Naive thymus-derived CD8-positive, alpha-beta T cell (primary cell): ENCODE results near the gene MYB. TPM values are rescaled to one million over a fixed set of nuclear protein-coding genes. Genes with fewer than 3 reads are reported as not detected.

ENCODE experiments used
- ATAC-seq, 2 donors: fragments of 150-1000 bp; cut with Tn5 transposase in 1 of 2; sonication (Bioruptor Pico), chemical (Tn5 transposase) in 1 of 2; 1 replicate in 1 of 2; 2 replicates in 1 of 2; pipeline ENCODE4 v1.10.0; 2021; ENCODE audit warnings: mild to moderate bottlenecking in 2 of 2, moderate library complexity in 2 of 2
- POLR2A ChIA-PET: fragments of 350-600 bp; sonication (Branson Sonifier 250); formaldehyde crosslinking; loops from one replicate; lab custom pipeline; 2021; ENCODE audit warnings: antibody characterized with exemption; lab: Charles Lee
- DNase-seq, 10 donors: peaks; one replicate each; pipeline versions ENCODE4 v3.0.0 to v3.0.0-alpha.2; 2020 to 2022
- H3K27ac Mint-ChIP-seq, 10 donors: one replicate each; pipeline ENCODE4 v1.8.0; 2020 to 2022; ENCODE audit warnings: mild to moderate bottlenecking in 10 of 10, mixed read lengths in 10 of 10, moderate library complexity in 4 of 10, inconsistent platforms in 1 of 10
- H3K27me3 Mint-ChIP-seq, 5 donors: one replicate each; pipeline ENCODE4 v1.8.0; 2021 to 2022; ENCODE audit warnings: mixed read lengths in 5 of 5
- H3K36me3 Mint-ChIP-seq, 3 donors: one replicate each; pipeline ENCODE4 v1.8.0; 2020 to 2022; ENCODE audit warnings: mixed read lengths in 3 of 3, mild to moderate bottlenecking in 2 of 3, inconsistent platforms in 1 of 3
- H3K4me1 Mint-ChIP-seq, 4 donors: one replicate each; pipeline ENCODE4 v1.8.0; 2021 to 2022; ENCODE audit warnings: mixed read lengths in 4 of 4
- H3K4me3 Mint-ChIP-seq, 10 donors: one replicate each; pipeline ENCODE4 v1.8.0; 2020 to 2022; ENCODE audit warnings: mild to moderate bottlenecking in 10 of 10, mixed read lengths in 10 of 10, moderate library complexity in 6 of 10, inconsistent platforms in 1 of 10
- H3K9me3 Mint-ChIP-seq, 9 donors: one replicate each; pipeline ENCODE4 v1.8.0; 2020 to 2022; ENCODE audit warnings: mixed read lengths in 9 of 9, mild to moderate bottlenecking in 3 of 9, inconsistent platforms in 1 of 9, moderate library complexity in 1 of 9
- polyA plus RNA-seq, 3 donors: library from polyadenylated mRNA; unstranded; fragments of 300-500 nt; fragmentation: Illumina TruSeq; gene quantifications; one replicate each; pipeline ENCODE4 v1.2.3, GENCODE V29; 2021
- total RNA-seq, 8 experiments: library from RNA in 2 of 8; stranded (reverse) in 2 of 8; gene quantifications; one replicate each; pipeline ENCODE4 v1.2.3 and lab custom pipeline; 2021 to 2026

MYB gene
- total and polyA plus RNA-seq, 5 experiments from 2014 or later = 2.4 to 22.5 (median 4.8) TPM

GRCh38 chr6:135165031-135165430 lies 16.1 kb upstream of the MYB start:
- Mint-ChIP-seq H3K4me1 (peaks cover 9 to 29% (median 24%) of the 10 kb centered on the region in 4 donors), H3K9me3 (no peaks in the 10 kb centered on the region), H3K27ac (peak overlapping the region in 4 of 10 donors; percentile 5 to 73 (median 65)), H3K4me3 (no peak overlapping the region), H3K36me3 (no peaks in the 10 kb centered on the region), H3K27me3 (no peaks in the 10 kb centered on the region)
- ATAC-seq = no peak
- DNase-seq = no peak
- POLR2A ChIA-PET = no interaction called here

GRCh38 chr6:135166515-135166914 lies 14.6 kb upstream of the MYB start:
- Mint-ChIP-seq H3K4me1 (peaks cover 5 to 22% (median 16%) of the 10 kb centered on the region in 4 donors), H3K27me3 (no peaks in the 10 kb centered on the region), H3K36me3 (no peaks in the 10 kb centered on the region), H3K27ac (peak overlapping the region in 1 of 10 donors; percentile 54), H3K4me3 (no peak overlapping the region), H3K9me3 (no peaks in the 10 kb centered on the region)
- DNase-seq = no peak
- ATAC-seq = no peak
- POLR2A ChIA-PET = interaction anchor here (1.2 to 1.6 kb wide), 2 partner anchors 11 to 14 kb away, joined by 3 to 4 read pairs; no protein-coding TSS in a partner anchor

GRCh38 chr6:135167617-135168016 lies 13.5 kb upstream of the MYB start:
- DNase-seq (no peak), ATAC-seq (no peak)
- no peaks in the 10 kb centered on the region for H3K36me3 Mint-ChIP-seq
- H3K4me3 Mint-ChIP-seq = no peak overlapping the region
- POLR2A ChIA-PET = interaction anchor here (1.2 to 1.6 kb wide), 2 partner anchors 12 to 13 kb away, joined by 3 to 4 read pairs; no protein-coding TSS in a partner anchor
- no peaks in the 10 kb centered on the region for H3K27me3 Mint-ChIP-seq
- H3K27ac Mint-ChIP-seq = no peak overlapping the region
- H3K9me3 Mint-ChIP-seq = no peaks in the 10 kb centered on the region
- H3K4me1 Mint-ChIP-seq = peaks cover 2 to 15% (median 9%) of the 10 kb centered on the region in 4 donors

GRCh38 chr6:135168766-135169165 lies 12.3 kb upstream of the MYB start:
- no peak for ATAC-seq
- Mint-ChIP-seq H3K4me1 (peaks cover under 1 to 5% (median 3%) of the 10 kb centered on the region in 4 donors), H3K9me3 (no peaks in the 10 kb centered on the region), H3K27me3 (no peaks in the 10 kb centered on the region), H3K4me3 (no peak overlapping the region), H3K27ac (no peak overlapping the region), H3K36me3 (no peaks in the 10 kb centered on the region)
- no peak for DNase-seq
- POLR2A ChIA-PET = interaction anchor here (1.1 kb wide), 1 partner anchor 9 kb away, joined by 4 read pairs; no protein-coding TSS in a partner anchor

- no peak for ATAC-seq
- H3K4me1 Mint-ChIP-seq = peaks cover 0 to 5% (median 2%) of the 10 kb centered on the region in 4 donors
Measured at GRCh38 chr6:135170238-135170637, 10.9 kb upstream of the MYB start.

GRCh38 chr6:135170849-135171248 lies 10.3 kb upstream of the MYB start:
- POLR2A ChIA-PET = no interaction called here
- no peak for ATAC-seq
- no peaks in the 10 kb centered on the region for H3K9me3 Mint-ChIP-seq
- no peaks in the 10 kb centered on the region for H3K27me3 Mint-ChIP-seq
- H3K27ac Mint-ChIP-seq = no peak overlapping the region
- H3K36me3 Mint-ChIP-seq = no peaks in the 10 kb centered on the region
- H3K4me3 Mint-ChIP-seq = no peak overlapping the region
- no peak for DNase-seq
- H3K4me1 Mint-ChIP-seq = peaks cover 0 to 5% (median 2%) of the 10 kb centered on the region in 4 donors

More at GRCh38 chr6:135170238-135170637, 10.9 kb upstream of the MYB start:
- Mint-ChIP-seq H3K36me3 (no peaks in the 10 kb centered on the region), H3K4me3 (no peak overlapping the region), H3K9me3 (no peaks in the 10 kb centered on the region), H3K27ac (no peak overlapping the region), H3K27me3 (no peaks in the 10 kb centered on the region)
- no peak for DNase-seq
- POLR2A ChIA-PET = no interaction called here

GRCh38 chr6:135173242-135173988 lies 7.7 kb upstream of the MYB start:
- H3K4me3 Mint-ChIP-seq = no peak overlapping the region
- H3K4me1 Mint-ChIP-seq = peaks cover 7 to 11% (median 8%) of the 10 kb centered on the region in 4 donors
- H3K36me3 Mint-ChIP-seq = no peaks in the 10 kb centered on the region
- H3K27me3 Mint-ChIP-seq = no peaks in the 10 kb centered on the region
- POLR2A ChIA-PET = no interaction called here
- ATAC-seq (no peak), DNase-seq (no peak)
- peak overlapping the region in 4 of 10 donors; percentile 6 to 40 (median 26) for H3K27ac Mint-ChIP-seq
- H3K9me3 Mint-ChIP-seq = no peaks in the 10 kb centered on the region

GRCh38 chr6:135173989-135174484 lies 7.1 kb upstream of the MYB start:
- ATAC-seq = no peak
- Mint-ChIP-seq H3K27me3 (no peaks in the 10 kb centered on the region), H3K27ac (peak overlapping the region in 2 of 10 donors; percentile 6 to 40), H3K4me1 (peaks cover 7 to 11% (median 8%) of the 10 kb centered on the region in 4 donors), H3K4me3 (no peak overlapping the region), H3K9me3 (no peaks in the 10 kb centered on the region), H3K36me3 (no peaks in the 10 kb centered on the region)
- POLR2A ChIA-PET = interaction anchor here (1.3 kb wide), 1 partner anchor 14 kb away, joined by 5 read pairs; no protein-coding TSS in a partner anchor
- no peak for DNase-seq

- H3K4me3 Mint-ChIP-seq = no peak overlapping the region
- DNase-seq = no peak
- peak overlapping the region in 1 of 10 donors; percentile 5 for H3K27ac Mint-ChIP-seq
- H3K9me3 Mint-ChIP-seq = no peaks in the 10 kb centered on the region
- H3K4me1 Mint-ChIP-seq = peaks cover 10 to 13% (median 12%) of the 10 kb centered on the region in 4 donors
- no peak for ATAC-seq
- no peaks in the 10 kb centered on the region for H3K27me3 Mint-ChIP-seq
- no peaks in the 10 kb centered on the region for H3K36me3 Mint-ChIP-seq
- POLR2A ChIA-PET = no interaction called here
Measured at GRCh38 chr6:135176058-135176457, 5.0 kb upstream of the MYB start.

- Mint-ChIP-seq H3K27ac (peak overlapping the region in 3 of 10 donors; percentile 5 to 43 (median 33)), H3K4me1 (peaks cover 10 to 13% (median 12%) of the 10 kb centered on the region in 4 donors), H3K36me3 (no peaks in the 10 kb centered on the region), H3K27me3 (no peaks in the 10 kb centered on the region), H3K9me3 (no peaks in the 10 kb centered on the region), H3K4me3 (no peak overlapping the region)
- DNase-seq (no peak), ATAC-seq (no peak)
- POLR2A ChIA-PET = interaction anchor here (0.6 kb wide), 1 partner anchor 100 kb away, joined by 9 read pairs; no protein-coding TSS in a partner anchor
Measured at GRCh38 chr6:135176464-135176863, 4.6 kb upstream of the MYB start.

GRCh38 chr6:135179372-135179771 lies 1.7 kb upstream of the MYB start:
- Mint-ChIP-seq H3K4me1 (peaks cover 16 to 29% (median 22%) of the 10 kb centered on the region in 4 donors), H3K27ac (peak overlapping the region in 4 of 10 donors; percentile 81 to 92 (median 84)), H3K27me3 (no peaks in the 10 kb centered on the region), H3K9me3 (no peaks in the 10 kb centered on the region), H3K36me3 (no peaks in the 10 kb centered on the region), H3K4me3 (peak overlapping the region in 2 of 10 donors; percentile 90 to 94)
- POLR2A ChIA-PET = interaction anchor here (1.3 to 4.5 kb wide), 3 partner anchors 16 to 125 kb away, joined by 5 to 23 read pairs (median 18); partner anchors contain the start of gene HBS1L
- DNase-seq (no peak), ATAC-seq (no peak)

GRCh38 chr6:135179920-135180541 lies 1.1 kb upstream of the MYB start:
- Mint-ChIP-seq H3K27ac (peak overlapping the region; percentile 67 to 94 (median 92)), H3K4me3 (peak overlapping the region; percentile 86 to 94 (median 90)), H3K4me1 (peaks cover 16 to 29% (median 22%) of the 10 kb centered on the region in 4 donors), H3K9me3 (no peaks in the 10 kb centered on the region), H3K27me3 (no peaks in the 10 kb centered on the region), H3K36me3 (no peaks in the 10 kb centered on the region)
- ATAC-seq (no peak), DNase-seq (peak in 3 of 10 donors; percentile 22 to 49 (median 32))
- POLR2A ChIA-PET = interaction anchor here (0.7 to 4.5 kb wide), 11 partner anchors 13 to 1110 kb away, joined by 3 to 23 read pairs (median 6); partner anchors contain the start of genes BCLAF1 and HBS1L
